HEK293 (cell line): ENCODE measurements around the gene KIF9.
"Not testable (repeated sequence)": the region's sequence is repeated elsewhere in the genome, so short reads cannot be mapped to it uniquely, and the experiment has no call there.

ENCODE experiments used
- CTCF ChIA-PET: fragments of 350-600 bp; formaldehyde crosslinking; extraction: SDS; loops from one replicate; lab custom pipeline; 2021; ENCODE audit warnings: antibody characterized with exemption; lab: Yijun Ruan, JAX
- POLR2A ChIA-PET: fragments of 300-600 bp; formaldehyde crosslinking; extraction: SDS; loops from one replicate; lab custom pipeline; 2020; ENCODE audit warnings: antibody characterized with exemption, inconsistent platforms; lab: Yijun Ruan, JAX
- H3K27ac ChIP-seq: fragments of 200-500 bp; sonication (Bioruptor generic); 2 replicates; pipeline ENCODE4 v1.5.1; 2014; ENCODE audit warnings: low read depth, low read length, control low read depth, inconsistent platforms; ENCODE audit errors: extremely low read depth
- H3K36me3 ChIP-seq, 2 experiments: fragments of 200-500 bp in 1 of 2; sonication (Bioruptor generic) in 1 of 2; 1 replicate in 1 of 2; 2 replicates in 1 of 2; pipeline ENCODE4 v1.5.1; 2014 to 2017; ENCODE audit warnings: inconsistent platforms in 2 of 2, low read length in 2 of 2; ENCODE audit not compliant: control insufficient read depth in 2 of 2, insufficient read depth in 1 of 2
- H3K4me1 ChIP-seq: fragments of 200-500 bp; sonication (Bioruptor generic); 2 replicates; pipeline ENCODE4 v1.5.1; 2014; ENCODE audit warnings: mild to moderate bottlenecking, low read length, inconsistent platforms; ENCODE audit not compliant: control insufficient read depth, insufficient read depth
- H3K4me3 ChIP-seq: 2 replicates; pipeline ENCODE4 v1.5.1; 2011; ENCODE audit warnings: low read depth, mild to moderate bottlenecking, control low read depth, low read length, moderate library complexity
- H3K9me3 ChIP-seq: fragments of 200-500 bp; sonication (Bioruptor generic); 2 replicates; pipeline ENCODE4 v1.5.1; 2014; ENCODE audit warnings: low read depth, low read length, inconsistent platforms; ENCODE audit not compliant: control insufficient read depth, insufficient read depth
- SCRT2 ChIP-seq: fragments of 450-650 bp; formaldehyde crosslinking; IDR thresholded peaks from 2 replicates; pipeline ENCODE4 v1.5.1; 2016; ENCODE audit warnings: missing biosample characterization, missing genetic modification characterization
- ZBTB17 ChIP-seq: fragments of 450-650 bp; formaldehyde crosslinking; IDR thresholded peaks from 2 replicates; pipeline ENCODE4 v1.5.1; 2016; ENCODE audit warnings: missing biosample characterization, missing genetic modification characterization
- ZBTB48 ChIP-seq: fragments of 450-650 bp; formaldehyde crosslinking; IDR thresholded peaks from 2 replicates; pipeline ENCODE4 v1.5.1; 2016; ENCODE audit warnings: missing biosample characterization, missing genetic modification characterization
- ZFP37 ChIP-seq: fragments of 450-650 bp; formaldehyde crosslinking; IDR thresholded peaks from 2 replicates; pipeline ENCODE4 v1.5.1; 2016; ENCODE audit warnings: missing biosample characterization, missing genetic modification characterization
- ZFP41 ChIP-seq: fragments of 450-650 bp; formaldehyde crosslinking; IDR thresholded peaks from 2 replicates; pipeline ENCODE4 v1.5.1; 2016; ENCODE audit warnings: missing biosample characterization, missing genetic modification characterization, borderline replicate concordance
- ZNF16 ChIP-seq: fragments of 450-650 bp; formaldehyde crosslinking; IDR thresholded peaks from 2 replicates; pipeline ENCODE4 v1.5.1; 2016; ENCODE audit warnings: low read depth, missing biosample characterization, missing genetic modification characterization
- ZNF324 ChIP-seq: fragments of 450-650 bp; formaldehyde crosslinking; IDR thresholded peaks from 2 replicates; pipeline ENCODE4 v1.5.1; 2016; ENCODE audit warnings: missing biosample characterization, missing genetic modification characterization
- ZNF366 ChIP-seq: fragments of 450-650 bp; formaldehyde crosslinking; conservative IDR thresholded peaks from 2 replicates; pipeline ENCODE4 v1.5.1; 2016; ENCODE audit warnings: missing biosample characterization, missing genetic modification characterization
- ZNF426 ChIP-seq: fragments of 450-650 bp; formaldehyde crosslinking; IDR thresholded peaks from 2 replicates; pipeline ENCODE4 v1.5.1; 2017; ENCODE audit warnings: missing biosample characterization, missing genetic modification characterization, mild to moderate bottlenecking, inconsistent platforms, moderate library complexity
- ZNF514 ChIP-seq: fragments of 450-650 bp; formaldehyde crosslinking; IDR thresholded peaks from 2 replicates; pipeline ENCODE4 v1.5.1; 2016; ENCODE audit warnings: missing biosample characterization, missing genetic modification characterization
- ZNF660 ChIP-seq: fragments of 450-650 bp; IDR thresholded peaks from 2 replicates; pipeline ENCODE4 v1.5.1; 2018; ENCODE audit warnings: missing biosample characterization, mild to moderate bottlenecking, missing genetic modification characterization
- ZNF664 ChIP-seq: fragments of 450-650 bp; formaldehyde crosslinking; IDR thresholded peaks from 2 replicates; pipeline ENCODE4 v1.5.1; 2016; ENCODE audit warnings: missing biosample characterization, missing genetic modification characterization
- ZNF777 ChIP-seq: fragments of 450-650 bp; formaldehyde crosslinking; IDR thresholded peaks from 2 replicates; pipeline ENCODE4 v1.5.1; 2017; ENCODE audit warnings: missing biosample characterization, missing genetic modification characterization, borderline replicate concordance
- TF ChIP-seq, protein P1 (sequence below): fragments of 450-650 bp; formaldehyde crosslinking; IDR thresholded peaks from 2 replicates; pipeline ENCODE4 v1.5.1; 2016; ENCODE audit warnings: missing biosample characterization, missing genetic modification characterization, borderline replicate concordance
- TF ChIP-seq, protein P2 (sequence below): fragments of 450-650 bp; formaldehyde crosslinking; IDR thresholded peaks from 2 replicates; pipeline ENCODE4 v1.5.1; 2016; ENCODE audit warnings: missing biosample characterization, missing genetic modification characterization
- TF ChIP-seq, protein P3 (sequence below): fragments of 450-650 bp; formaldehyde crosslinking; conservative IDR thresholded peaks from 2 replicates; pipeline ENCODE4 v1.5.1; 2016; ENCODE audit warnings: low read depth, missing biosample characterization, missing genetic modification characterization

Gene KIF9

DNA sequence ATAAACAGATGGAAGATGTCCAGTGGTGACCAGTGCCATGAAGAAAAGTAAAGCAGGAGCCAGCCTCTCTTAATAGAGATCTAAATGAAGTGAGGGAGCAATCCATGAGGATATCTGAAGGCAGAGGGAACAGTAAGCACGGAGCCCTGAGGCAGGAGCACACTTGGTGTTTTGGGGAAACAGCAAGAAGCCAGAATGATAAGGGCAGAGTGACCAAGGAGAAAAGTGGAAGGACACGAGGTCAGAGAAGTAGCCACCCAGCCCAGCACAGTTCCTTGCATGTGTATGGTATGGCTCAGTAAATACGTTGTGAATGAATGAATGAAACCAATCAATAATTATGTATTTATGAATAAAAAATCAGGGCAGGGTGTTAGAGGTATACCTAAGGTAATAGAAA is 11.8 kb upstream of the KIF9 start (continued):
- TF ChIP-seq, protein P1, sequence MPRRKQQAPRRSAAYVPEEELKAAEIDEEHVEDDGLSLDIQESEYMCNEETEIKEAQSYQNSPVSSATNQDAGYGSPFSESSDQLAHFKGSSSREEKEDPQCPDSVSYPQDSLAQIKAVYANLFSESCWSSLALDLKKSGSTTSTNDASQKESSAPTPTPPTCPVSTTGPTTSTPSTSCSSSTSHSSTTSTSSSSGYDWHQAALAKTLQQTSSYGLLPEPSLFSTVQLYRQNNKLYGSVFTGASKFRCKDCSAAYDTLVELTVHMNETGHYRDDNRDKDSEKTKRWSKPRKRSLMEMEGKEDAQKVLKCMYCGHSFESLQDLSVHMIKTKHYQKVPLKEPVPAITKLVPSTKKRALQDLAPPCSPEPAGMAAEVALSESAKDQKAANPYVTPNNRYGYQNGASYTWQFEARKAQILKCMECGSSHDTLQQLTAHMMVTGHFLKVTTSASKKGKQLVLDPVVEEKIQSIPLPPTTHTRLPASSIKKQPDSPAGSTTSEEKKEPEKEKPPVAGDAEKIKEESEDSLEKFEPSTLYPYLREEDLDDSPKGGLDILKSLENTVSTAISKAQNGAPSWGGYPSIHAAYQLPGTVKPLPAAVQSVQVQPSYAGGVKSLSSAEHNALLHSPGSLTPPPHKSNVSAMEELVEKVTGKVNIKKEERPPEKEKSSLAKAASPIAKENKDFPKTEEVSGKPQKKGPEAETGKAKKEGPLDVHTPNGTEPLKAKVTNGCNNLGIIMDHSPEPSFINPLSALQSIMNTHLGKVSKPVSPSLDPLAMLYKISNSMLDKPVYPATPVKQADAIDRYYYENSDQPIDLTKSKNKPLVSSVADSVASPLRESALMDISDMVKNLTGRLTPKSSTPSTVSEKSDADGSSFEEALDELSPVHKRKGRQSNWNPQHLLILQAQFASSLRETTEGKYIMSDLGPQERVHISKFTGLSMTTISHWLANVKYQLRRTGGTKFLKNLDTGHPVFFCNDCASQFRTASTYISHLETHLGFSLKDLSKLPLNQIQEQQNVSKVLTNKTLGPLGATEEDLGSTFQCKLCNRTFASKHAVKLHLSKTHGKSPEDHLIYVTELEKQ (tag by site-specific recombination), result no peak
- TF ChIP-seq SCRT2, result no peak

DNA sequence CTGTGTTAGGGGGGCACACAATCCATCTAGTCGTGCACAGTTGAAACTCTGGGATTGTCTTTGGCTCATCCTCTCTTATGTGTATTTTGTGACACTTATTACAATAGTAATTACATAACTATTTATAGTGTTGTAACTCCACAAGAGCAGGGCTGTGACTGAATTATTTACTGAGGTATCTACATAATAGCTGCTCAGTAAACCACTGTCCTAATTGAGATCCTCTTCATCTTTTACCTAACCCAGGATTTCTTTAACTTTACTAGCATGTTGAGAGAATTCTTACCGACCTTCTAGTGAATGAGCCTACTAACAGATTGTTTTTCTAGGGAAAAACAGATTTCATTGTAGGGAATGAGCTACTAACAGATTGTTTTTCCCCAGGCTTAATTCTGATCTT is 11.2 kb upstream of the KIF9 start:
- H3K36me3 ChIP-seq, result peaks cover 0 to 21% of the 10 kb centered on the region in 2 experiments; a peak in 1 of 3 replicates
- ChIA-PET CTCF (no interaction called here), POLR2A (no interaction called here)
- TF ChIP-seq ZNF426 (tag by site-specific recombination) (no peak), ZNF660 (tag by site-specific recombination) (no peak), ZNF366 (tag by site-specific recombination) (no peak), ZNF514 (tag by site-specific recombination) (no peak), ZNF324 (no peak), ZNF664 (tag by site-specific recombination) (peak; percentile 94)
- TF ChIP-seq, protein P2, sequence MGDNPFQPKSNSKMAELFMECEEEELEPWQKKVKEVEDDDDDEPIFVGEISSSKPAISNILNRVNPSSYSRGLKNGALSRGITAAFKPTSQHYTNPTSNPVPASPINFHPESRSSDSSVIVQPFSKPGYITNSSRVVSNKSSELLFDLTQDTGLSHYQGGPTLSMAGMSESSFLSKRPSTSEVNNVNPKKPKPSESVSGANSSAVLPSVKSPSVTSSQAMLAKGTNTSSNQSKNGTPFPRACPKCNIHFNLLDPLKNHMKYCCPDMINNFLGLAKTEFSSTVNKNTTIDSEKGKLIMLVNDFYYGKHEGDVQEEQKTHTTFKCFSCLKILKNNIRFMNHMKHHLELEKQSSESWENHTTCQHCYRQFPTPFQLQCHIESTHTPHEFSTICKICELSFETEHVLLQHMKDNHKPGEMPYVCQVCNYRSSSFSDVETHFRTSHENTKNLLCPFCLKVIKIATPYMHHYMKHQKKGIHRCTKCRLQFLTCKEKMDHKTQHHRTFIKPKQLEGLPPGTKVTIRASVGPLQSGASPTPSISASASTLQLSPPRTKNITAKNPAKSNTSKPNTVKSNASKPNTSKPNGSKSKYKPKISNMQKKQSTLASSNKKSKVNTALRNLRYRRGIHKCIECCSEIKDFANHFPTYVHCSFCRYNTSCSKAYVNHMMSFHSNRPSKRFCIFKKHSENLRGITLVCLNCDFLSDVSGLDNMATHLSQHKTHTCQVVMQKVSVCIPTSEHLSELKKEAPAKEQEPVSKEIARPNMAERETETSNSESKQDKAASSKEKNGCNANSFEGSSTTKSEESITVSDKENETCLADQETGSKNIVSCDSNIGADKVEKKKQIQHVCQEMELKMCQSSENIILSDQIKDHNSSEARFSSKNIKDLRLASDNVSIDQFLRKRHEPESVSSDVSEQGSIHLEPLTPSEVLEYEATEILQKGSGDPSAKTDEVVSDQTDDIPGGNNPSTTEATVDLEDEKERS, result no peak
- H3K4me3 ChIP-seq, result no peak overlapping the region
- H3K4me1 ChIP-seq, result no peaks in the 10 kb centered on the region; the same call in 1 of the 2 replicates
- no peak overlapping the region for H3K27ac ChIP-seq
- H3K9me3 ChIP-seq, result no peaks in the 10 kb centered on the region

DNA sequence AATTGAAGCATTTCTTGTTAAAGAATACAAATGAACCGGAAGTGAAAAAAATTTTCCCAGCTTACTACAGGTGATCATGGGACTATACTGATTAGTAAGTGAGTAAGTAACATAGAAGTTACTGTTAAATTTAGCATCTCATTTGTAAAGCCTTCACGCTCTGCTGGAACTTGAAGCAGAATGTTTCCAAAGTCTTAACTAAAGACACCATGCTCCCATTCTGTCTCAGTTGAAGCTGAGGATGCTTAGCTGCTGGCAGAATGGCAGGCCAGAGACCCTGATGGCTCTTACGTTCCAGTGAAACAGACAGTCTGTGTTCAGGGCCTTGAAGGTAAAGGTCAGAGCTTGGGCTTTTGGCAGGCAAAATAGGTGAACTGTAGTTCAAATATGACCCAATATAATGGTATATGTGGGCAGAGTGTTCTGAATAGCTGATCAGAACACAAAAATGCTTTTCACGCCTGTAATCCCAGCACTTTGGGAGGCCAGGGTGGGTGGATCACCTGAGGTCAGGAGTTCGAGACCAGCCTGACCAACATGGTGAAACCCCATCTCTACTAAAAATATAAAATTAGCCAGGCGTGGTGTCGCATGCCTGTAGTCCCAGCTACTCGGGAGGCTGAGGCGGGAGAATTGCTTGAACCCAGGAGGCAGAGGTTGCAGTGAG is 9.3 kb upstream of the KIF9 start:
- H3K4me1 ChIP-seq, H3K27ac ChIP-seq, H3K9me3 ChIP-seq, H3K4me3 ChIP-seq: not testable (repeated sequence)
- ChIA-PET CTCF (interaction anchor here (0.6 to 0.9 kb wide), 3 partner anchors 9 to 627 kb away, joined by 3 to 4 read pairs (median 3); partner anchors contain the start of genes KIF9 and KLHL18), POLR2A (interaction anchor here (0.6 to 1.8 kb wide), 2 partner anchors 9 to 15 kb away, joined by 5 read pairs; partner anchors contain the start of genes KIF9 and KLHL18)
- peaks cover 0 to 37% of the 10 kb centered on the region in 2 experiments; a peak in 2 of 3 replicates for H3K36me3 ChIP-seq

DNA sequence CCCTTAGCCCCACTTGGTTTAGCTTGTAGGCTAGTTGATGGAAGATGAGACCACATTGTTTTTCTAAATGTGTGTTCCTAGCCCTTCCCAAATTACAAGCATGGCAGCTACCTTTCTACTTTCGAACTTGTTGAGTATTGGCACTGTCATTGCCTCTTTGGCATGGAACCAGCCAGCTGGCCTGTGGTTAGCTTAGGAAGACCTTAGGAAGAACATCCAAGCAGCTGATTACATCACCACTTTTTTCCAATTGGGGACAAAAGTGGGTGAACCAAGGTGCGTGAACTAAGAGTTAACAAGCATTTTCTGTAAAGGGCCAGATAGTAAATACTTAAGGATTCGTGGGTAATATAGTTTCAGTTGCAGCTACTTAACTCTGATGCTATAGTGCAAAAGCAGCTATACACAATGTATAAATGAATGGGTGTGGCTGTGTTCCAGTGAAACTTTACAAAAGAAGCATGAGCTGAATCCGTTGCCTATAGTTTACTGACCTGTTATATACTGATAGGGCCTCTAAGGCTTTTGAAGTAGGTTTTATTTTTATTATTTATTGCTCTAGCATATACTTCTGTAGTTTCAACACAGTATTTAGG is 8.7 kb upstream of the KIF9 start:
- H3K9me3 ChIP-seq, result no peaks in the 10 kb centered on the region
- POLR2A ChIA-PET, result interaction anchor here (0.6 to 1.8 kb wide), 2 partner anchors 8 to 347 kb away, joined by 4 to 5 read pairs; partner anchors contain the start of genes KIF9 and KLHL18
- H3K27ac ChIP-seq, result no peak overlapping the region
- CTCF ChIA-PET, result interaction anchor here (0.6 to 0.9 kb wide), 3 partner anchors 8 to 626 kb away, joined by 3 to 4 read pairs (median 3); partner anchors contain the start of genes KIF9 and KLHL18
- no peaks in the 10 kb centered on the region; the same call in 1 of the 2 replicates for H3K4me1 ChIP-seq
- H3K4me3 ChIP-seq, result no peak overlapping the region
- H3K36me3 ChIP-seq, result peaks cover 0 to 44% of the 10 kb centered on the region in 2 experiments; a peak in 2 of 3 replicates
- TF ChIP-seq ZNF777 (tag by site-specific recombination) (no peak), ZFP41 (no peak), ZBTB48 (tag by site-specific recombination) (no peak), ZNF16 (tag by site-specific recombination) (no peak), ZNF514 (tag by site-specific recombination) (no peak), ZBTB17 (tag by site-specific recombination) (no peak), ZFP37 (no peak)
- TF ChIP-seq, protein P3, sequence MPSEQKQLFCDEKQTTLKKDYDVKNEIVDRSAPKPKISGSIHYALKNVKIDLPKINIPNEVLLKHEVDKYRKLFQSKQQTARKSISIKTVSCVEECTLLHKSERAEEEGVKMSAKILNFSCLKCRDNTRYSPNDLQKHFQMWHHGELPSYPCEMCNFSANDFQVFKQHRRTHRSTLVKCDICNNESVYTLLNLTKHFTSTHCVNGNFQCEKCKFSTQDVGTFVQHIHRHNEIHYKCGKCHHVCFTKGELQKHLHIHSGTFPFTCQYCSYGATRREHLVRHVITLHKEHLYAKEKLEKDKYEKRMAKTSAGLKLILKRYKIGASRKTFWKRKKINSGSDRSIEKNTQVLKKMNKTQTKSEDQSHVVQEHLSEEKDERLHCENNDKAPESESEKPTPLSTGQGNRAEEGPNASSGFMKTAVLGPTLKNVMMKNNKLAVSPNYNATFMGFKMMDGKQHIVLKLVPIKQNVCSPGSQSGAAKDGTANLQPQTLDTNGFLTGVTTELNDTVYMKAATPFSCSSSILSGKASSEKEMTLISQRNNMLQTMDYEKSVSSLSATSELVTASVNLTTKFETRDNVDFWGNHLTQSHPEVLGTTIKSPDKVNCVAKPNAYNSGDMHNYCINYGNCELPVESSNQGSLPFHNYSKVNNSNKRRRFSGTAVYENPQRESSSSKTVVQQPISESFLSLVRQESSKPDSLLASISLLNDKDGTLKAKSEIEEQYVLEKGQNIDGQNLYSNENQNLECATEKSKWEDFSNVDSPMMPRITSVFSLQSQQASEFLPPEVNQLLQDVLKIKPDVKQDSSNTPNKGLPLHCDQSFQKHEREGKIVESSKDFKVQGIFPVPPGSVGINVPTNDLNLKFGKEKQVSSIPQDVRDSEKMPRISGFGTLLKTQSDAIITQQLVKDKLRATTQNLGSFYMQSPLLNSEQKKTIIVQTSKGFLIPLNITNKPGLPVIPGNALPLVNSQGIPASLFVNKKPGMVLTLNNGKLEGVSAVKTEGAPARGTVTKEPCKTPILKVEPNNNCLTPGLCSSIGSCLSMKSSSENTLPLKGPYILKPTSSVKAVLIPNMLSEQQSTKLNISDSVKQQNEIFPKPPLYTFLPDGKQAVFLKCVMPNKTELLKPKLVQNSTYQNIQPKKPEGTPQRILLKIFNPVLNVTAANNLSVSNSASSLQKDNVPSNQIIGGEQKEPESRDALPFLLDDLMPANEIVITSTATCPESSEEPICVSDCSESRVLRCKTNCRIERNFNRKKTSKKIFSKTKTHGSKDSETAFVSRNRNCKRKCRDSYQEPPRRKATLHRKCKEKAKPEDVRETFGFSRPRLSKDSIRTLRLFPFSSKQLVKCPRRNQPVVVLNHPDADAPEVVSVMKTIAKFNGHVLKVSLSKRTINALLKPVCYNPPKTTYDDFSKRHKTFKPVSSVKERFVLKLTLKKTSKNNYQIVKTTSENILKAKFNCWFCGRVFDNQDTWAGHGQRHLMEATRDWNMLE (tag by site-specific recombination), result no peak
